H1 (cell line): ENCODE measurements around the gene KDM4E. TPM values are rescaled to one million over a fixed set of nuclear protein-coding genes. Genes with fewer than 3 reads are reported as not detected.

ENCODE experiments used
- CTCF ChIA-PET: fragments of 300-600 bp; sonication (Branson Sonifier 250); formaldehyde crosslinking; loops from one replicate; lab custom pipeline; 2021; ENCODE audit not compliant: partially characterized antibody; lab: Charles Lee
- POLR2A ChIA-PET: fragments of 300-600 bp; sonication (Branson Sonifier 250); formaldehyde crosslinking; loops from one replicate; lab custom pipeline; 2021; ENCODE audit warnings: inconsistent platforms; ENCODE audit not compliant: partially characterized antibody; lab: Charles Lee
- DNase-seq, 2 experiments: peaks; one replicate each; pipeline versions ENCODE4 v3.0.0 to v3.0.0-alpha.2; 2010 to 2022; ENCODE audit warnings: low spot score in 2 of 2, low read depth in 1 of 2, mixed read lengths in 1 of 2
- FAIRE-seq: peaks from 2 replicates; lab custom pipeline; 2011; peaks lifted over from hg19 to GRCh38; lab: Jason Lieb, UNC
- H2AFZ ChIP-seq: 2 replicates; pipeline ENCODE4 v1.8.1; 2012; ENCODE audit warnings: low read length, inconsistent platforms
- H2AK5ac ChIP-seq: 2 replicates; pipeline ENCODE4 v1.6.1; 2013; ENCODE audit warnings: low read depth, low read length
- H2BK120ac ChIP-seq: replicated peaks from 2 replicates; pipeline ENCODE3; 2013; ENCODE audit warnings: low read depth, low read length, inconsistent platforms
- H2BK12ac ChIP-seq: 2 replicates; pipeline ENCODE4 v1.6.1; 2013; ENCODE audit warnings: low read depth, low read length
- H2BK15ac ChIP-seq: 2 replicates; pipeline ENCODE4 v1.6.1; 2013; ENCODE audit warnings: low read length
- H2BK20ac ChIP-seq: 2 replicates; pipeline ENCODE4 v1.6.1; 2013; ENCODE audit warnings: low read length
- H2BK5ac ChIP-seq: 2 replicates; pipeline ENCODE4 v1.6.1; 2013; ENCODE audit warnings: low read depth, low read length
- H3K14ac ChIP-seq: 2 replicates; pipeline ENCODE4 v1.6.1; 2013; ENCODE audit warnings: inconsistent platforms; ENCODE audit not compliant: insufficient read length
- H3K18ac ChIP-seq: 2 replicates; pipeline ENCODE4 v1.6.1; 2013; ENCODE audit warnings: low read length; ENCODE audit errors: extremely low read depth
- H3K23ac ChIP-seq: 2 replicates; pipeline ENCODE4 v1.6.1; 2013; ENCODE audit warnings: inconsistent platforms; ENCODE audit not compliant: insufficient read length
- H3K23me2 ChIP-seq: 2 replicates; pipeline ENCODE4 v1.6.1; 2013; ENCODE audit warnings: low read depth, low read length
- H3K27ac ChIP-seq: 2 replicates; pipeline ENCODE4 v1.6.1; 2011; ENCODE audit warnings: low read depth, low read length, inconsistent platforms
- H3K27me3 ChIP-seq, 4 experiments: replicated peaks in 1 of 4; 1 replicate in 1 of 4; 2 replicates in 3 of 4; pipeline versions ENCODE4 v1.6.1 to v1.8.1; 2011 to 2013; ENCODE audit warnings: low read length in 3 of 4, mild to moderate bottlenecking in 3 of 4, inconsistent platforms in 2 of 4, mixed read lengths in 2 of 4, moderate library complexity in 1 of 4; ENCODE audit not compliant: control insufficient read depth in 3 of 4, insufficient read depth in 3 of 4; ENCODE audit errors: extremely low read depth in 1 of 4
- H3K36me3 ChIP-seq, 4 experiments: 2 replicates each; pipeline versions ENCODE4 v1.6.1 to v1.8.1; 2011 to 2013; ENCODE audit warnings: mild to moderate bottlenecking in 4 of 4, low read length in 3 of 4, moderate library complexity in 2 of 4, control low read depth in 1 of 4, inconsistent platforms in 1 of 4; ENCODE audit not compliant: insufficient read depth in 4 of 4, control insufficient read depth in 2 of 4
- H3K4ac ChIP-seq: replicated peaks from 2 replicates; pipeline ENCODE3; 2013; ENCODE audit warnings: low read length, low read depth, mixed read lengths, inconsistent platforms; ENCODE audit not compliant: insufficient read length
- H3K4me1 ChIP-seq, 4 experiments: replicated peaks in 1 of 4; 1 replicate in 1 of 4; 2 replicates in 3 of 4; pipeline versions ENCODE4 v1.6.1 to v1.8.1; 2011 to 2013; ENCODE audit warnings: low read length in 3 of 4, inconsistent platforms in 2 of 4, mixed read lengths in 1 of 4; ENCODE audit not compliant: insufficient read depth in 4 of 4, control insufficient read depth in 3 of 4
- H3K4me2 ChIP-seq, 2 experiments: 2 replicates each; pipeline versions ENCODE4 v1.6.1 to v1.8.1; 2011 to 2013; ENCODE audit warnings: low read depth in 2 of 2, low read length in 2 of 2, control low read depth in 1 of 2, inconsistent platforms in 1 of 2, mild to moderate bottlenecking in 1 of 2; ENCODE audit not compliant: insufficient read depth in 1 of 2
- H3K4me3 ChIP-seq, 4 experiments: fragments of 200-600, 300-600 bp in 1 of 4; sonication (generic), shearing (Covaris generic), sonication (Bioruptor Twin) in 1 of 4; 2 replicates each; pipeline versions ENCODE4 v1.5.1 to v1.8.1; 2011 to 2016; ENCODE audit warnings: low read length in 4 of 4, low read depth in 3 of 4, control low read depth in 2 of 4, inconsistent platforms in 2 of 4, mild to moderate bottlenecking in 2 of 4, mixed read lengths in 1 of 4, moderate library complexity in 1 of 4; ENCODE audit not compliant: insufficient read depth in 2 of 4; ENCODE audit errors: extremely low read depth in 1 of 4
- H3K56ac ChIP-seq: replicated peaks from 2 replicates; pipeline ENCODE3; 2013; ENCODE audit warnings: low read depth, mild to moderate bottlenecking, mixed read lengths, low read length, inconsistent platforms; ENCODE audit not compliant: insufficient read length
- H3K79me1 ChIP-seq: 2 replicates; pipeline ENCODE4 v1.6.1; 2013; ENCODE audit warnings: low read depth, low read length, control low read depth
- H3K79me2 ChIP-seq, 2 experiments: 2 replicates each; pipeline versions ENCODE4 v1.6.1 to v1.8.1; 2012 to 2013; ENCODE audit warnings: low read length in 2 of 2, mild to moderate bottlenecking in 2 of 2, inconsistent platforms in 1 of 2; ENCODE audit not compliant: insufficient read depth in 2 of 2, control insufficient read depth in 1 of 2
- H3K9ac ChIP-seq, 4 experiments: replicated peaks in 1 of 4; 1 replicate in 1 of 4; 2 replicates in 3 of 4; pipeline versions ENCODE4 v1.6.1 to v1.8.1; 2011 to 2013; ENCODE audit warnings: low read depth in 3 of 4, low read length in 3 of 4, control low read depth in 2 of 4, mild to moderate bottlenecking in 2 of 4, moderate library complexity in 2 of 4, inconsistent platforms in 1 of 4; ENCODE audit errors: extremely low read depth in 1 of 4
- H3K9me3 ChIP-seq, 2 experiments: 2 replicates each; pipeline versions ENCODE4 v1.6.1 to v1.8.1; 2012 to 2013; ENCODE audit warnings: mild to moderate bottlenecking in 2 of 2, moderate library complexity in 2 of 2, control low read depth in 1 of 2, inconsistent platforms in 1 of 2, low read depth in 1 of 2, low read length in 1 of 2, mixed read lengths in 1 of 2; ENCODE audit not compliant: insufficient read depth in 2 of 2
- H4K20me1 ChIP-seq, 2 experiments: replicated peaks in 1 of 2; 2 replicates each; pipeline versions ENCODE3 to v1.8.1; 2011 to 2013; ENCODE audit warnings: inconsistent platforms in 2 of 2, low read length in 2 of 2, mild to moderate bottlenecking in 1 of 2; ENCODE audit not compliant: insufficient read depth in 2 of 2, control insufficient read depth in 1 of 2
- H4K5ac ChIP-seq: 2 replicates; pipeline ENCODE4 v1.6.1; 2013; ENCODE audit warnings: low read length, low read depth, mixed read lengths, inconsistent platforms; ENCODE audit not compliant: insufficient read length
- H4K8ac ChIP-seq: 2 replicates; pipeline ENCODE4 v1.8.0; 2013; ENCODE audit warnings: mild to moderate bottlenecking, moderate library complexity, low read length, inconsistent platforms; ENCODE audit not compliant: insufficient read depth; ENCODE audit errors: extremely low read depth
- H4K91ac ChIP-seq: replicated peaks from 2 replicates; pipeline ENCODE3; 2013; ENCODE audit warnings: low read length, mixed read lengths, inconsistent platforms; ENCODE audit not compliant: insufficient read length
- ATF2 ChIP-seq: IDR thresholded peaks from 2 replicates; pipeline ENCODE4 v1.6.1; 2012; ENCODE audit warnings: low read length, inconsistent platforms
- CREB1 ChIP-seq: IDR thresholded peaks from 2 replicates; pipeline ENCODE4 v1.6.1; 2012; ENCODE audit warnings: inconsistent platforms
- CTCF ChIP-seq, 3 experiments: IDR thresholded peaks; 1 replicate in 2 of 3; 2 replicates in 1 of 3; pipeline versions ENCODE4 v1.5.1 to v1.6.1; 2011; ENCODE audit warnings: low read length in 3 of 3, mild to moderate bottlenecking in 3 of 3, inconsistent platforms in 2 of 3, low read depth in 1 of 3, moderate library complexity in 1 of 3; ENCODE audit not compliant: insufficient read depth in 1 of 3; ENCODE audit errors: control extremely low read depth in 1 of 3
- EZH2 ChIP-seq: fragments of 200-600 bp; sonication (generic); IDR thresholded peaks from 2 replicates; pipeline ENCODE4 v1.7.1; 2012; ENCODE audit warnings: low read depth, mild to moderate bottlenecking, moderate library complexity, low read length, inconsistent platforms; ENCODE audit not compliant: severe bottlenecking
- GTF2F1 ChIP-seq: IDR thresholded peaks from 2 replicates; pipeline ENCODE4 v1.6.1; 2012; ENCODE audit warnings: low read depth, low read length, improper control_type of control experiment, borderline replicate concordance
- HDAC2 ChIP-seq, 2 experiments: fragments of 300-600 bp in 1 of 2; sonication (generic) in 1 of 2; IDR thresholded peaks; 2 replicates each; pipeline ENCODE4 v1.6.1; 2011 to 2012; ENCODE audit warnings: low read depth in 2 of 2, low read length in 2 of 2, mild to moderate bottlenecking in 2 of 2, moderate library complexity in 2 of 2, borderline replicate concordance in 1 of 2, inconsistent platforms in 1 of 2
- RXRA ChIP-seq: IDR thresholded peaks from 2 replicates; pipeline ENCODE4 v1.6.1; 2011; ENCODE audit warnings: low read depth, mild to moderate bottlenecking, low read length, moderate library complexity; ENCODE audit not compliant: insufficient read depth
- SP1 ChIP-seq: IDR thresholded peaks from 2 replicates; pipeline ENCODE4 v1.6.1; 2011; ENCODE audit warnings: low read depth, low read length
- SP4 ChIP-seq: IDR thresholded peaks from 2 replicates; pipeline ENCODE4 v1.6.1; 2012; ENCODE audit warnings: low read length, inconsistent platforms
- TAF1 ChIP-seq: IDR thresholded peaks from 2 replicates; pipeline ENCODE4 v1.6.1; 2011; ENCODE audit warnings: mild to moderate bottlenecking, low read depth, low read length
- WGBS, 2 experiments: shearing (Covaris generic) in 1 of 2; methylation state at CpG; one replicate each; pipeline versions ENCODE4 v1.1.6 to v1.1.7; 2013 to 2015; ENCODE audit warnings: low lambda C conversion rate in 2 of 2, mixed read lengths in 2 of 2, inconsistent platforms in 1 of 2, low coverage in 1 of 2, missing lambda C conversion rate in 1 of 2; ENCODE audit not compliant: insufficient replicate concordance in 2 of 2, insufficient coverage in 1 of 2, insufficient read length in 1 of 2; ENCODE audit errors: extremely low coverage in 1 of 2, missing lambda C conversion rate in 1 of 2; 5-methylcytosine and 5-hydroxymethylcytosine counted together
- polyA plus RNA-seq, 7 experiments: library from polyadenylated mRNA; depleted of rRNA in 3 of 7; stranded (reverse) in 5 of 7; unstranded in 2 of 7; fragments of >200 nt in 5 of 7; fragments of 200-250 nt in 2 of 7; gene quantifications; 1 replicate in 5 of 7; 2 replicates in 1 of 7; 4 replicates in 1 of 7; pipeline versions ENCODE4 v1.2.1 to v1.2.3, GENCODE V29; 2011 to 2013; ENCODE audit warnings: missing spikeins in 2 of 7, mixed read lengths in 2 of 7
- total RNA-seq: library from RNA; stranded (reverse); fragmentation: NEBNext Ultra II Directional; extraction: Animal tissue kit (Norgen Biotek cat#: 25700); gene quantifications from 2 replicates; pipeline ENCODE4 v1.2.1, GENCODE V29; 2021

The KDM4E gene
- total and polyA plus RNA-seq, 2 of the 8 experiments (the other 6 are each of a cell fraction or from before 2014, with no cell fraction given), result not detected

GRCh38 chr11:95005642-95006041, 19.4 kb upstream of the KDM4E start:
- H3K79me1 ChIP-seq, result no peaks in the 10 kb centered on the region
- no peaks in the 10 kb centered on the region for H3K9me3 ChIP-seq
- 88% methylated on average over 1 of the region's 1 CpG; no CpG with 5 or more reads in 1 of the 2 experiments for WGBS, 2 experiments
- no peak overlapping the region for H3K18ac ChIP-seq
- CTCF ChIA-PET, result interaction anchor here (1.2 kb wide), 1 partner anchor 20 kb away, joined by 3 read pairs; no protein-coding TSS in a partner anchor
- H3K4me3 ChIP-seq, result no peak overlapping the region
- DNase-seq, result no peak
- H2BK20ac ChIP-seq, result no peak overlapping the region
- H3K27ac ChIP-seq, result no peak overlapping the region
- H4K8ac ChIP-seq, result no peak overlapping the region
- H2BK5ac ChIP-seq, result no peak overlapping the region
- no peak overlapping the region for H4K91ac ChIP-seq
- no peak overlapping the region for H2BK15ac ChIP-seq
- H3K14ac ChIP-seq, result no peak overlapping the region
- H2AK5ac ChIP-seq, result no peak overlapping the region
- H3K9ac ChIP-seq, result no peak overlapping the region; a peak in 1 of 7 replicates
- no peaks in the 10 kb centered on the region for H3K23me2 ChIP-seq
- H3K4ac ChIP-seq, result no peak overlapping the region
- H3K36me3 ChIP-seq, result no peaks in the 10 kb centered on the region
- POLR2A ChIA-PET, result no interaction called here
- no peak for FAIRE-seq
- no peaks in the 10 kb centered on the region for H3K79me2 ChIP-seq
- H2AFZ ChIP-seq, result no peak overlapping the region
- no peak overlapping the region for H2BK12ac ChIP-seq
- H4K5ac ChIP-seq, result no peak overlapping the region
- no peaks in the 10 kb centered on the region for H3K27me3 ChIP-seq
- no peak overlapping the region for H2BK120ac ChIP-seq
- H3K4me2 ChIP-seq, result no peak overlapping the region
- no peaks in the 10 kb centered on the region for H4K20me1 ChIP-seq
- no peak overlapping the region for H3K23ac ChIP-seq
- H3K56ac ChIP-seq, result no peak overlapping the region
- no peaks in the 10 kb centered on the region for H3K4me1 ChIP-seq
- TF ChIP-seq EZH2 (no peak), SP4 (no peak), SP1 (no peak), CTCF (IDR thresholded peaks at IDR 0.05; ENCODE audit: control extremely low read depth in 1 of 3, insufficient read depth in 1 of 3, low read depth in 1 of 3, low read length in 3 of 3) (no peak), RXRA (no peak), GTF2F1 (no peak), HDAC2 (IDR thresholded peaks at IDR 0.05; ENCODE audit: borderline replicate concordance in 1 of 2, low read depth in 2 of 2, low read length in 2 of 2) (no peak), TAF1 (no peak), CREB1 (no peak), ATF2 (no peak)
